Aorta (tissue), 5 donors: ENCODE data around the gene UNKL. TPM values are rescaled to one million over a fixed set of nuclear protein-coding genes. Genes with fewer than 3 reads are reported as not detected.
A peak's percentile ranks its signal among the peaks of the same experiment; 100 is the strongest.

Experiments
- ATAC-seq: fragments of 200-7000 bp; cut with Tn5 transposase; one replicate; pipeline ENCODE4 v1.9.1; 2022; ENCODE audit warnings: moderate library complexity; ENCODE audit not compliant: low FRiP score
- DNase-seq, 2 donors: peaks; one replicate each; pipeline ENCODE4 v3.0.0-alpha.2; 2020
- H3K27ac ChIP-seq, 2 donors: one replicate each; pipeline ENCODE4 v1.5.1; 2013; ENCODE audit warnings: low read length in 2 of 2, mild to moderate bottlenecking in 2 of 2, moderate library complexity in 2 of 2, control low read depth in 1 of 2, inconsistent platforms in 1 of 2, low read depth in 1 of 2
- H3K27me3 ChIP-seq, 2 donors: one replicate each; pipeline ENCODE4 v1.6.1; 2013; ENCODE audit warnings: control low read depth in 1 of 2, low read length in 1 of 2, mild to moderate bottlenecking in 1 of 2, moderate library complexity in 1 of 2; ENCODE audit not compliant: insufficient read depth in 2 of 2, control insufficient read depth in 1 of 2
- H3K36me3 ChIP-seq, 2 donors: one replicate each; pipeline ENCODE4 v1.6.1; 2013; ENCODE audit warnings: control low read depth in 1 of 2, low read length in 1 of 2, mild to moderate bottlenecking in 1 of 2; ENCODE audit not compliant: insufficient read depth in 2 of 2, control insufficient read depth in 1 of 2
- H3K4me1 ChIP-seq, 2 donors: one replicate each; pipeline ENCODE4 v1.6.1; 2013; ENCODE audit warnings: low read length in 2 of 2, control low read depth in 1 of 2, mild to moderate bottlenecking in 1 of 2, moderate library complexity in 1 of 2; ENCODE audit not compliant: insufficient read depth in 2 of 2, control insufficient read depth in 1 of 2
- H3K4me3 ChIP-seq, 2 donors: one replicate each; pipeline ENCODE4 v1.5.1; 2013; ENCODE audit warnings: low read length in 2 of 2, control low read depth in 1 of 2, mild to moderate bottlenecking in 1 of 2
- H3K9me3 ChIP-seq: one replicate; pipeline ENCODE4 v1.6.1; 2013; ENCODE audit warnings: mild to moderate bottlenecking, low read length; ENCODE audit not compliant: control insufficient read depth
- WGBS, 2 donors: extraction: QIAGEN DNeasy Blood & Tissue Kit; methylation state at CpG; one replicate each; pipeline ENCODE4 v1.1.7; 2013; 5-methylcytosine and 5-hydroxymethylcytosine counted together
- intact Hi-C, 2 donors: fragments of 100-400 bp; cut with DNase I; formaldehyde crosslinking; loops; one replicate each; pipeline versions ENCODE4 v1.14.2 to v1.15.0; 2022
- long read RNA-seq, 2 donors: library from polyadenylated mRNA; unstranded; transcript quantifications; one replicate each; pipeline ENCODE4 v2.0.0, GENCODE V29; 2020 to 2021
- polyA plus RNA-seq, 2 donors: library from polyadenylated mRNA; stranded (reverse); fragments of 200-250 nt; gene quantifications; one replicate each; pipeline ENCODE4 v1.2.3, GENCODE V29; 2013
- total RNA-seq, 2 donors: library from RNA; stranded (reverse); fragmentation: NEBNext Ultra II Directional; extraction: Animal tissue kit (Norgen Biotek cat#: 25700); gene quantifications; one replicate each; pipeline ENCODE4 v1.2.1, GENCODE V29; 2021
- donor health status: healthy with polysubstance abuse.
- donor health status: Bipolar disorder and iron deficiency.
- donor health status: DM: no; HTN: no; CAD: no.
- donor health status: DM: no; HTN: no; CAD: no.
- donor health status: DM: yes; HTN: yes; CAD: no.

Gene UNKL
- total RNA-seq (10 to 100 TPM; 21.2 to 34.6 TPM), polyA plus RNA-seq (10 to 100 TPM in 1 of 2 donors, 1 to 10 TPM in 1; 8.8 to 23.9 TPM)
- long read RNA-seq, donor 1, partial matches to known transcripts, result 2 of 12 reads
- long read RNA-seq, donor 1, other reads (novel, unspliced or antisense), result 7 of 12 reads
- long read RNA-seq, donor 2, partial matches to known transcripts, result 3 of 17 reads
- long read RNA-seq, donor 2, other reads (novel, unspliced or antisense), result 14 of 17 reads

- intact Hi-C loops, result loop anchor here in 1 of 2 donors (10.0 kb wide), 1 partner anchor 110 kb away; the partner anchor contains the start of gene UBE2I
Observed at GRCh38 chr16:1414532-1415260, at the start of gene UNKL. TSS of gene UNKL (minus strand) at chr16:1414704. CDS start at chr16:1414691, 13 bp downstream.

GRCh38 chr16:1461146-1461545 is 46.6 kb upstream of the UNKL start:
- no peaks in the 10 kb centered on the region for H3K36me3 ChIP-seq
- no peak overlapping the region for H3K27ac ChIP-seq
- H3K9me3 ChIP-seq, result no peaks in the 10 kb centered on the region
- H3K4me3 ChIP-seq, result no peak overlapping the region
- no peaks in the 10 kb centered on the region for H3K4me1 ChIP-seq
- no peak for ATAC-seq
- intact Hi-C loops, result no loop called here
- 86 to 87% methylated on average over 24 of the region's 24 CpGs for WGBS, 2 donors
- DNase-seq, result no peak
- H3K27me3 ChIP-seq, result no peaks in the 10 kb centered on the region

More at GRCh38 chr16:1414532-1415260, at the start of gene UNKL:
- DNase-seq (peak; percentile 87 to 94), ATAC-seq (peak; percentile 67)
- Histone ChIP-seq H3K36me3 (no peaks in the 10 kb centered on the region), H3K9me3 (no peaks in the 10 kb centered on the region), H3K4me3 (peak within 1 kb of the TSS; percentile 71 to 95), H3K4me1 (no peaks in the 10 kb centered on the region), H3K27ac (peak within 1 kb of the TSS in 1 of 2 donors; percentile 82), H3K27me3 (no peaks in the 10 kb centered on the region)
- WGBS, 2 donors, result 2 to 4% methylated on average over 25 to 72 of the region's 72 CpGs

GRCh38 chr16:1460602-1461138 is 46.2 kb upstream of the UNKL start:
- H3K4me3 ChIP-seq, result no peak overlapping the region
- ATAC-seq (no peak), DNase-seq (peak in 1 of 2 donors; percentile 66)
- H3K9me3 ChIP-seq, result no peaks in the 10 kb centered on the region
- no peaks in the 10 kb centered on the region for H3K4me1 ChIP-seq
- intact Hi-C loops, result no loop called here
- H3K27me3 ChIP-seq, result no peaks in the 10 kb centered on the region
- no peaks in the 10 kb centered on the region for H3K36me3 ChIP-seq
- no peak overlapping the region for H3K27ac ChIP-seq
- 92% methylated on average over 30 of the region's 30 CpGs for WGBS, 2 donors

GRCh38 chr16:1459967-1460366 is 45.5 kb upstream of the UNKL start:
- ATAC-seq (no peak), DNase-seq (no peak)
- Histone ChIP-seq H3K36me3 (no peaks in the 10 kb centered on the region), H3K4me1 (no peaks in the 10 kb centered on the region), H3K4me3 (no peak overlapping the region), H3K27me3 (no peaks in the 10 kb centered on the region), H3K9me3 (no peaks in the 10 kb centered on the region), H3K27ac (no peak overlapping the region)
- intact Hi-C loops, result no loop called here
- WGBS, 2 donors, result 72 to 87% methylated on average over 9 to 10 of the region's 10 CpGs

- Histone ChIP-seq H3K4me1 (no peaks in the 10 kb centered on the region), H3K9me3 (no peaks in the 10 kb centered on the region), H3K27ac (no peak overlapping the region), H3K27me3 (no peaks in the 10 kb centered on the region), H3K4me3 (no peak overlapping the region), H3K36me3 (no peaks in the 10 kb centered on the region)
- 87 to 89% methylated on average over 14 of the region's 14 CpGs for WGBS, 2 donors
- no peak for ATAC-seq
- no peak for DNase-seq
- intact Hi-C loops, result no loop called here
Observed at GRCh38 chr16:1458977-1459341, 44.5 kb upstream of the UNKL start.

GRCh38 chr16:1458336-1458976 is 44.0 kb upstream of the UNKL start:
- Histone ChIP-seq H3K27me3 (no peaks in the 10 kb centered on the region), H3K4me3 (no peak overlapping the region), H3K9me3 (no peaks in the 10 kb centered on the region), H3K36me3 (peaks cover 0 to 3% of the 10 kb centered on the region in 2 donors), H3K4me1 (no peaks in the 10 kb centered on the region), H3K27ac (no peak overlapping the region)
- intact Hi-C loops, result no loop called here
- 93 to 94% methylated on average over 26 of the region's 26 CpGs for WGBS, 2 donors
- DNase-seq (no peak), ATAC-seq (no peak)

GRCh38 chr16:1457489-1458245 is 43.2 kb upstream of the UNKL start:
- ATAC-seq (no peak), DNase-seq (no peak)
- Histone ChIP-seq H3K9me3 (no peaks in the 10 kb centered on the region), H3K4me3 (no peak overlapping the region), H3K36me3 (peaks cover 0 to 5% of the 10 kb centered on the region in 2 donors), H3K4me1 (no peaks in the 10 kb centered on the region), H3K27me3 (no peaks in the 10 kb centered on the region), H3K27ac (no peak overlapping the region)
- 94 to 95% methylated on average over 42 of the region's 42 CpGs for WGBS, 2 donors
- intact Hi-C loops, result no loop called here

- intact Hi-C loops, result no loop called here
- Histone ChIP-seq H3K9me3 (no peaks in the 10 kb centered on the region), H3K27ac (no peak overlapping the region), H3K36me3 (peaks cover 0 to 6% of the 10 kb centered on the region in 2 donors), H3K4me3 (no peak overlapping the region), H3K4me1 (no peaks in the 10 kb centered on the region), H3K27me3 (no peaks in the 10 kb centered on the region)
- ATAC-seq, result no peak
- WGBS, 2 donors, result 88 to 91% methylated on average over 16 of the region's 16 CpGs
- DNase-seq, result no peak
Observed at GRCh38 chr16:1456951-1457350, 42.4 kb upstream of the UNKL start.
